PFSK-1 (cell line): Measurements from ENCODE around the gene ATP5PB. TPM values are rescaled to one million over a fixed set of nuclear protein-coding genes. Genes with fewer than 3 reads are reported as not detected.

Experiments
- FOXP2 ChIP-seq: optimal IDR thresholded peaks from 2 replicates; pipeline ENCODE3; 2011; ENCODE audit warnings: borderline replicate concordance, control low read depth, inconsistent platforms; ENCODE audit not compliant: insufficient read depth; ENCODE audit errors: extremely low read length, extremely low read depth
- POLR2AphosphoS5 ChIP-seq: IDR thresholded peaks from 2 replicates; pipeline ENCODE4 v1.6.1; 2012; ENCODE audit warnings: low read depth, mild to moderate bottlenecking, control low read depth, low read length, moderate library complexity
- REST ChIP-seq, 2 experiments: IDR thresholded peaks; 2 replicates each; pipeline versions ENCODE4 v1.6.1 to v1.8.0; 2011 to 2012; ENCODE audit warnings: low read depth in 2 of 2, low read length in 2 of 2, control low read depth in 1 of 2, inconsistent platforms in 1 of 2, mild to moderate bottlenecking in 1 of 2, moderate library complexity in 1 of 2; ENCODE audit not compliant: insufficient read depth in 1 of 2
- SIN3A ChIP-seq: IDR thresholded peaks from 2 replicates; pipeline ENCODE4 v1.6.1; 2012; ENCODE audit warnings: mild to moderate bottlenecking, low read length, moderate library complexity, borderline replicate concordance; ENCODE audit not compliant: insufficient read depth
- TAF1 ChIP-seq: IDR thresholded peaks from 2 replicates; pipeline ENCODE4 v1.6.1; 2012; ENCODE audit warnings: low read length, control low read depth, borderline replicate concordance; ENCODE audit not compliant: insufficient read depth
- polyA plus RNA-seq: library from polyadenylated mRNA; unstranded; fragments of >200 nt; gene quantifications from one replicate; pipeline ENCODE4 v1.2.1, GENCODE V29; 2012; ENCODE audit warnings: low read depth, missing spikeins; ENCODE audit not compliant: insufficient read length

ATP5PB gene, protein sequence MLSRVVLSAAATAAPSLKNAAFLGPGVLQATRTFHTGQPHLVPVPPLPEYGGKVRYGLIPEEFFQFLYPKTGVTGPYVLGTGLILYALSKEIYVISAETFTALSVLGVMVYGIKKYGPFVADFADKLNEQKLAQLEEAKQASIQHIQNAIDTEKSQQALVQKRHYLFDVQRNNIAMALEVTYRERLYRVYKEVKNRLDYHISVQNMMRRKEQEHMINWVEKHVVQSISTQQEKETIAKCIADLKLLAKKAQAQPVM
- polyA plus RNA-seq, result 302 TPM

DNA sequence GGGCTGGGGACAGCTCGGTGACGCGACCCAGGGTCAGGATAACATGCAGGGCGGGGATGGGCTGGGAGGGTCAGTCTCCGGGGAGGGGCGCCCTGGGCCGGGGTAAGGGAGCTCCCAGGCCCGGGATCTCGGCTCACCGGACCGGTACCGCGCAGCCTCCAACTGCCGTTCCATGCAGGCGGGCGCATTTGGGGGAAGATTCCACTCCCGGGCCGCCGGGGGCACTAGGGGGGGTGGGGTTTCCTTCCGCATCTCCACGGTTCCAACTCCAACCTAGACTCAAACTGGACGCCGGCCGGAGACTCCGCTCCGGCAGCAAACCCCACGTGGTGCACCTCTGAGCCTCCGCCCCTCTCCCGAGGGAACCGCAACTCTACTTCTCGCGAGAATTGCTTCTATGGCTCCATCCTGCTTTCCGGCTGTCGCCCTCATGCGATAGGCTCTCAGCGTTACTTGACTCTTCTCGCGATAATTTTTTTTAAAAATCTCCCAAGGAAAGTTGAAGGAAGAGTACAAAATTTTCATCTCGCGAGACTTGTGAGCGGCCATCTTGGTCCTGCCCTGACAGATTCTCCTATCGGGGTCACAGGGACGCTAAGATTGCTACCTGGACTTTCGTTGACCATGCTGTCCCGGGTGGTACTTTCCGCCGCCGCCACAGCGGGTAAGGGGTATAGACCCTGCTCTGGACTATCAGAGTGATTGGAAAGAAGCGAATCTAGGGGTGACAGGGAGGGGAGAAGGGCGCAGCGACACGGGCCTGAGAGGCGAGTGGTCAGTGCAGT, at the start of gene ATP5PB, which contains the start of gene WDR77:
Gene ATP5PB, plus strand, starts transcription at position 547 of the 785 bp plus-strand sequence. Its CDS starts 78 bp downstream, at position 625.
Gene WDR77, minus strand, starts transcription at position 339 of the 785 bp plus-strand sequence. Its CDS starts 87 bp downstream, at position 252.
- TF ChIP-seq POLR2AphosphoS5 (peak; percentile 91), FOXP2 (peak; percentile 49), SIN3A (peak; percentile 98), TAF1 (peak; percentile 93), REST (IDR thresholded peaks at IDR 0.05; ENCODE audit: insufficient read depth in 1 of 2, low read depth in 2 of 2, low read length in 2 of 2) (peak in 1 of 2 experiments; percentile 26; a peak in 1 of 4 replicates)

GRCh38 chr1:111399792-111400610, 49.3 kb upstream of the ATP5PB start:
- TF ChIP-seq POLR2AphosphoS5 (no peak), SIN3A (no peak), REST (IDR thresholded peaks at IDR 0.05; ENCODE audit: insufficient read depth in 1 of 2, low read depth in 2 of 2, low read length in 2 of 2) (no peak), FOXP2 (no peak)

DNA sequence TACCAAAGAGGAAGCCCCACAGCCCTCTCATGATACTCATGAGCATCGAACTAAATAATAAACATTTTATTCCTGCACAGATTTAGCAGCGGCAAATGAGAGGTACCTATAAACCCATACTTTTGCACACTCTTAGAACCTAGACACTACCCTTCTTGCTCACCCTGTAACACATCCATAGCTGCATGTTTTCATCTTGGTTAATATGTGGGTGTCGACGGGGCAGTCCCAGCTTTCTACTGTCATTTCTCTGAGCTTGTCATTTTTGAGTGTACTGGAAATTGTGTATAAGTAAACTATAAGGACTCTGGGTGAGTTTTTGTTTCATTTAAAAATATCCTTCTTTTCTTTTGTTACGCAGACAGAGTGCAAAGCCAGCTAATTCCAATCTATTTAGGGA, 47.2 kb upstream of the ATP5PB start:
- TF ChIP-seq SIN3A, result no peak
- TF ChIP-seq POLR2AphosphoS5, result no peak
- TF ChIP-seq FOXP2, result no peak
- TF ChIP-seq TAF1, result no peak
- no peak for TF ChIP-seq REST (IDR thresholded peaks at IDR 0.05; ENCODE audit: insufficient read depth in 1 of 2, low read depth in 2 of 2, low read length in 2 of 2)

GRCh38 chr1:111404588-111404987, 44.7 kb upstream of the ATP5PB start:
- no peak for TF ChIP-seq SIN3A

DNA sequence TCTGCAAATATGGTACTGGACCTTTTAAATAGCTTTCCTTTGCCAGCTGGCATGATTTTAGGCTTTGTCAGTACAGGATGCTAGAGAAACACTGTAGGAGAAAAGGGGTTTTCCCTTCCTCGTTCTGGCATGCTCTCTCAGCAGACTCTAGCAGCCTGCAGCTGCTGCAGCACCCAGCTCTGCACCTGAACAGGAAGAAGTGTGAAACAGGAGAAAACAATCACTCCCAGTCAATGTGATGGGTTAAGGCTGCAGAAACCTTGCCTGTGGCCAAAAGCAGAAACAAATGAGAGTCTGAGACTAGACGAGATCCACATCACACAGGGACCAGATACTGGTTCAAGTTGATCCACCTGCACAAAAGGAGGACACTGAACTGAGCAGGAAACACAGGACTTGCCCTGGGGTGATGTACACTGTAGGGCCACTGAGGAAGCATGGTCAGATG, 42.9 kb upstream of the ATP5PB start:
- TF ChIP-seq FOXP2 (no peak), TAF1 (no peak), REST (IDR thresholded peaks at IDR 0.05; ENCODE audit: insufficient read depth in 1 of 2, low read depth in 2 of 2, low read length in 2 of 2) (no peak), POLR2AphosphoS5 (no peak), SIN3A (no peak)
